ENCODE data around the gene PAGR1. TPM values are rescaled to one million over a fixed set of nuclear protein-coding genes. Genes with fewer than 3 reads are reported as not detected.

PAGR1 gene
- total and polyA plus RNA-seq, 2 of the 13 experiments (the other 11 are each of a cell fraction or from before 2014, with no cell fraction given): 9.8 to 66.4 TPM

- TF ChIP-seq ZNF83 (CRISPR knock-in tag; IDR thresholded peaks at IDR 0.05; ENCODE audit: borderline replicate concordance) (no peak), GTF3A (CRISPR knock-in tag; conservative IDR thresholded peaks at IDR 0.05) (no peak), FOSL1 (CRISPR knock-in tag; IDR thresholded peaks at IDR 0.05; ENCODE audit: borderline replicate concordance) (no peak), ZNF136 (CRISPR knock-in tag; IDR thresholded peaks at IDR 0.05; ENCODE audit: low read depth) (0 out of 2 replicates have a peak, but pooled peaks have one; percentile 60), ATF7-NPFF (CRISPR knock-in tag; IDR thresholded peaks at IDR 0.05; ENCODE audit: low read depth) (no peak), ZFP41 (CRISPR knock-in tag; IDR thresholded peaks at IDR 0.05; ENCODE audit: borderline replicate concordance) (no peak), RXRB (CRISPR knock-in tag; IDR thresholded peaks at IDR 0.05; ENCODE audit: borderline replicate concordance) (peak; percentile 65; the same call in 1 of the 2 replicates), HNRNPLL (IDR thresholded peaks at IDR 0.05; ENCODE audit: low read depth, low read length, poor library complexity, severe bottlenecking) (peak; percentile 95), TFAP4 (IDR thresholded peaks at IDR 0.05; ENCODE audit: borderline replicate concordance, low read depth) (no peak), RXRA (CRISPR knock-in tag; IDR thresholded peaks at IDR 0.05) (peak; percentile 67), ZNF468 (CRISPR knock-in tag; IDR thresholded peaks at IDR 0.05) (no peak), ZNF770 (CRISPR knock-in tag; IDR thresholded peaks at IDR 0.05) (peak; percentile 78; the same call in 1 of the 2 replicates), FOXO1 (CRISPR knock-in tag; IDR thresholded peaks at IDR 0.05) (peak; percentile 58), TFDP1 (CRISPR knock-in tag; IDR thresholded peaks at IDR 0.05; ENCODE audit: borderline replicate concordance) (peak; percentile 64; the same call in 1 of the 2 replicates), NONO (IDR thresholded peaks at IDR 0.05) (no peak), NONO (CRISPR knock-in tag; conservative IDR thresholded peaks at IDR 0.05) (no peak)
- TF ChIP-seq, protein P1, sequence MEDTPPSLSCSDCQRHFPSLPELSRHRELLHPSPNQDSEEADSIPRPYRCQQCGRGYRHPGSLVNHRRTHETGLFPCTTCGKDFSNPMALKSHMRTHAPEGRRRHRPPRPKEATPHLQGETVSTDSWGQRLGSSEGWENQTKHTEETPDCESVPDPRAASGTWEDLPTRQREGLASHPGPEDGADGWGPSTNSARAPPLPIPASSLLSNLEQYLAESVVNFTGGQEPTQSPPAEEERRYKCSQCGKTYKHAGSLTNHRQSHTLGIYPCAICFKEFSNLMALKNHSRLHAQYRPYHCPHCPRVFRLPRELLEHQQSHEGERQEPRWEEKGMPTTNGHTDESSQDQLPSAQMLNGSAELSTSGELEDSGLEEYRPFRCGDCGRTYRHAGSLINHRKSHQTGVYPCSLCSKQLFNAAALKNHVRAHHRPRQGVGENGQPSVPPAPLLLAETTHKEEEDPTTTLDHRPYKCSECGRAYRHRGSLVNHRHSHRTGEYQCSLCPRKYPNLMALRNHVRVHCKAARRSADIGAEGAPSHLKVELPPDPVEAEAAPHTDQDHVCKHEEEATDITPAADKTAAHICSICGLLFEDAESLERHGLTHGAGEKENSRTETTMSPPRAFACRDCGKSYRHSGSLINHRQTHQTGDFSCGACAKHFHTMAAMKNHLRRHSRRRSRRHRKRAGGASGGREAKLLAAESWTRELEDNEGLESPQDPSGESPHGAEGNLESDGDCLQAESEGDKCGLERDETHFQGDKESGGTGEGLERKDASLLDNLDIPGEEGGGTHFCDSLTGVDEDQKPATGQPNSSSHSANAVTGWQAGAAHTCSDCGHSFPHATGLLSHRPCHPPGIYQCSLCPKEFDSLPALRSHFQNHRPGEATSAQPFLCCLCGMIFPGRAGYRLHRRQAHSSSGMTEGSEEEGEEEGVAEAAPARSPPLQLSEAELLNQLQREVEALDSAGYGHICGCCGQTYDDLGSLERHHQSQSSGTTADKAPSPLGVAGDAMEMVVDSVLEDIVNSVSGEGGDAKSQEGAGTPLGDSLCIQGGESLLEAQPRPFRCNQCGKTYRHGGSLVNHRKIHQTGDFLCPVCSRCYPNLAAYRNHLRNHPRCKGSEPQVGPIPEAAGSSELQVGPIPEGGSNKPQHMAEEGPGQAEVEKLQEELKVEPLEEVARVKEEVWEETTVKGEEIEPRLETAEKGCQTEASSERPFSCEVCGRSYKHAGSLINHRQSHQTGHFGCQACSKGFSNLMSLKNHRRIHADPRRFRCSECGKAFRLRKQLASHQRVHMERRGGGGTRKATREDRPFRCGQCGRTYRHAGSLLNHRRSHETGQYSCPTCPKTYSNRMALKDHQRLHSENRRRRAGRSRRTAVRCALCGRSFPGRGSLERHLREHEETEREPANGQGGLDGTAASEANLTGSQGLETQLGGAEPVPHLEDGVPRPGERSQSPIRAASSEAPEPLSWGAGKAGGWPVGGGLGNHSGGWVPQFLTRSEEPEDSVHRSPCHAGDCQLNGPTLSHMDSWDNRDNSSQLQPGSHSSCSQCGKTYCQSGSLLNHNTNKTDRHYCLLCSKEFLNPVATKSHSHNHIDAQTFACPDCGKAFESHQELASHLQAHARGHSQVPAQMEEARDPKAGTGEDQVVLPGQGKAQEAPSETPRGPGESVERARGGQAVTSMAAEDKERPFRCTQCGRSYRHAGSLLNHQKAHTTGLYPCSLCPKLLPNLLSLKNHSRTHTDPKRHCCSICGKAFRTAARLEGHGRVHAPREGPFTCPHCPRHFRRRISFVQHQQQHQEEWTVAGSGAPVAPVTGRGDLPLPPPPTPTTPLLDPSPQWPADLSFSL (CRISPR knock-in tag; IDR thresholded peaks at IDR 0.05): no peak
Measured at GRCh38 chr16:29784901-29785500, 31.0 kb upstream of the PAGR1 start (continued).

All from HepG2 (cell line).